Astrocyte of the spinal cord (primary cell): ENCODE measurements around the gene DPP6.
"Not testable (repeated sequence)": the region's sequence is repeated elsewhere in the genome, so short reads cannot be mapped to it uniquely, and the experiment has no call there.

Source experiments
- DNase-seq: peaks from one replicate; pipeline ENCODE4 v3.0.0; 2011; ENCODE audit warnings: low read depth, low spot score
- H3K4me3 ChIP-seq: 2 replicates; pipeline ENCODE4 v1.5.1; 2011; ENCODE audit warnings: low read depth, mild to moderate bottlenecking, low read length, moderate library complexity
- in situ Hi-C: cut with HindIII; loops from 2 replicates; pipeline ENCODE4 v1.10.0; 2017; ENCODE audit warnings: low sequenced_read_pairs

The DPP6 gene

GRCh38 chr7:154123397-154123796 lies 71.2 kb downstream of the DPP6 start:
- H3K4me3 ChIP-seq, DNase-seq, in situ Hi-C loops: not testable (repeated sequence)

- DNase-seq, H3K4me3 ChIP-seq, in situ Hi-C loops: not testable (repeated sequence)
These were observed 76.9 kb downstream of the DPP6 start for GRCh38 chr7:154129142-154129541.

GRCh38 chr7:154132617-154133016 lies 80.4 kb downstream of the DPP6 start:
- H3K4me3 ChIP-seq, DNase-seq, in situ Hi-C loops: not testable (repeated sequence)

- DNase-seq, in situ Hi-C loops, H3K4me3 ChIP-seq: not testable (repeated sequence)
These were observed 81.6 kb downstream of the DPP6 start for GRCh38 chr7:154133703-154134277.

GRCh38 chr7:154134698-154135097 lies 82.5 kb downstream of the DPP6 start:
- H3K4me3 ChIP-seq, in situ Hi-C loops, DNase-seq: not testable (repeated sequence)

- in situ Hi-C loops, H3K4me3 ChIP-seq, DNase-seq: not testable (repeated sequence)
These were observed 83.4 kb downstream of the DPP6 start for GRCh38 chr7:154135646-154136045.

GRCh38 chr7:154145922-154146706 lies 93.9 kb downstream of the DPP6 start:
- DNase-seq, in situ Hi-C loops, H3K4me3 ChIP-seq: not testable (repeated sequence)

GRCh38 chr7:154146707-154147038 lies 94.5 kb downstream of the DPP6 start:
- DNase-seq, H3K4me3 ChIP-seq, in situ Hi-C loops: not testable (repeated sequence)

GRCh38 chr7:154148791-154149516 lies 96.8 kb downstream of the DPP6 start:
- DNase-seq, H3K4me3 ChIP-seq, in situ Hi-C loops: not testable (repeated sequence)

GRCh38 chr7:154150656-154151055 lies 98.5 kb downstream of the DPP6 start:
- H3K4me3 ChIP-seq, in situ Hi-C loops, DNase-seq: not testable (repeated sequence)

- DNase-seq, in situ Hi-C loops, H3K4me3 ChIP-seq: not testable (repeated sequence)
These were observed 99.1 kb downstream of the DPP6 start for GRCh38 chr7:154151306-154151705.

- DNase-seq, H3K4me3 ChIP-seq, in situ Hi-C loops: not testable (repeated sequence)
These were observed 103.7 kb downstream of the DPP6 start for GRCh38 chr7:154155928-154156327.

- H3K4me3 ChIP-seq, in situ Hi-C loops, DNase-seq: not testable (repeated sequence)
These were observed 110.7 kb downstream of the DPP6 start for GRCh38 chr7:154162921-154163320.

GRCh38 chr7:154163642-154164041 lies 111.4 kb downstream of the DPP6 start:
- H3K4me3 ChIP-seq, in situ Hi-C loops, DNase-seq: not testable (repeated sequence)
